Measurements from ENCODE around the gene ASMT.
"Not testable (repeated sequence)": the region's sequence is repeated elsewhere in the genome, so short reads cannot be mapped to it uniquely, and the experiment has no call there.

ASMT gene

DNA sequence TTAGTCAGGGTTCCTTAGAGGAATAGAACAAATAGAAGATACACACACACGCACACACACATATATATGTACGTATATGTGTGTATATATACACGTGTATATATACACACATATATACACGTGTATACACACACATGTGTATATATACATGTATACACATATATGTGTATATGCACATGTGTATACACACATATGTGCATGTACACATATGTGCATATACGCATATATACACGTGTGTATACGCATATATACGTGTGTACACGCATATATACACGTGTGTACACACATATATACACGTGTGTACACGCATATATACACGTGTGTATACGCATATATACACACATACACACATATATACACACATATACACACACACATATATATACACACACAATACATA lies 41.5 kb downstream of the ASMT start:
- no peak for DNase-seq

DNA sequence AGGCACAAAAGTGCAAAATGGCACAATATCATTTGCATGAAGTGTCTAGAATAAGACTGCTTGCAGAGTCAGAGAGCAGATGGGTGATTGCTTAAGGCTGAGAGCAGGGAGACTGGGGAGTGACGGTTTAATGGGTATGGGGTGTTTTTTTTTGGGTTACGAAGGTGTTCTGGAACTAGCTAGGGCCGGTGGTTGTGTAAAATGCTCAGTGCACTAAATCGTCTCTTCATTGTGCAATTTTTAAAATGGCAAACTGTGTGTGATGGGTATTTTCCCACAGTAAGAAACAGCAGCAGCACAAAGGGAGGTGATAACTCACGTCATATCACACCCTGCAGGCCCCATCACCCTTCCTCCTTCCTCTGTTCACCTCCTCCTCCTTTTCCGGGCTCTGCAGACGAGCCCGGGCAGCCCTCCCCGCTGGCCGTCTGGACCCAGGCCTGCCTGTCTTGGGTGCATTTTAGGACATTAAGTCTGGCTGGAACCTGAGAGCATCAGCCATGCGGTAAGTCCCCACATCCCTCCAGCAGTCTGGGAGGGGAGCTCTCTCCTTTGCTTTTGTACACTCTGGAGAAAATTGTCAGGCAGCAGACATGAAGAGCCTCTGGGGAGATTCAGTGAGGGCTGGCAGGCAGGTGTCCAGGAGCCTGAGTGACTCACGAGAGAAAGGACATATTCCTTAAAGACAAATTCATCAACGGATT lies 42.7 kb downstream of the ASMT start:
- no peak for DNase-seq

DNA sequence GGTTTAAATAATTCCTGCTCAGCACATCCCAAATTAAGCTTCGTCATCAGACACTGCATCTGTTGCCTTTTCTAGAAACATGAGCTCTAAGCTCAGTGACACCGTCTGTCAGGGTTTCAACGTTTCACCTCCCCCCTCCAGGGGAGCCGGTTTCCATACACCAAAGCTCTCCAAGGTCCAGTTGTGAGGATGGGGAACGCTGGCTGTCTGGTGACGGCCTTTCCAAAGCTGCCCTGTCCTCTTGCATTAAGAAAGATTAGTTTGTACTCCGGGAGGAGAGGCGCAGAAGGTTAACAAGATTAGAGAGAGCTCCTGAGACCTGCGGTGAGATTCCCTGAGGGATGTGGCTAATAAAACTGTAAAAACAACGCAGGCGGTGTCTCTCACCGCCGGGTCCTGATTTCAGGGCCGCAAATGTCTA lies 43.2 kb downstream of the ASMT start:
- no peak for DNase-seq

DNA sequence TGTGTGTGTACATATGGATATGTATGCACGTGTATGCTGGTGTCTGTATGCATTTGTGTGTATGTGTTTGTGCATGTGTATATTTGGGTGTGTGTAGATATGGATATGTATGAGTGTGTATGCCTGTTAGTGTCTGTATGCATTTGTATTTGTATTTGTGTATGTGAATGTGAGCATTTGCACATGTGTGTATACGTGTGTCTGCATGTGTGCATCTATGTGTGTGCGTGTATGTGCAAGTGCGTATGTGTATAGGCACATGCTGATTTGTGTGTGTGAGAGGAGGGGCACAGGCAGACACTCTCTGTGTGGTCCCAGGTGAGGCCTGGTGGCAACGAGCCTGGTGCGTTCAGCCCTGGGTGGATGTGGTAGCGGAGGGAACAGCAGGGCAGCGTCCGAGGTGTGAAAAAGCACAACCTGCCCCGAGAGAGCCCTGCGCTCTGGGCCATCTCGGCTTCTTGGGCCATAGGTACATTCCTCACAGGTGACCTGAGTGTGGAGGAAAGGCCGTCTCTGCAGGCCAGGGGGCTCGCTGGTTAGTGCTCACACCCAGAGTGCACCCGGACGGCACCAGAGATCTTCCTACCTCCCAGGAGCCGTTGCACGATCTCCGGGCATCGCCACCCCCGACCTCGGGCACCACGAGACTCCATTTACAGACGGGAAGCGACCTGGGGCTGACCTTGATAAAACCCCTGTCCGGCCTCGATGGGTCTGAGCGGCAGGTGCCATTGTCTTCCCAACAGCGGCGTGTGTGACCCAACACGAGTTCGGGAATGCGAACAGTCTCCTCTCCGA lies 45.0 kb downstream of the ASMT start:
- no peak for DNase-seq

DNA sequence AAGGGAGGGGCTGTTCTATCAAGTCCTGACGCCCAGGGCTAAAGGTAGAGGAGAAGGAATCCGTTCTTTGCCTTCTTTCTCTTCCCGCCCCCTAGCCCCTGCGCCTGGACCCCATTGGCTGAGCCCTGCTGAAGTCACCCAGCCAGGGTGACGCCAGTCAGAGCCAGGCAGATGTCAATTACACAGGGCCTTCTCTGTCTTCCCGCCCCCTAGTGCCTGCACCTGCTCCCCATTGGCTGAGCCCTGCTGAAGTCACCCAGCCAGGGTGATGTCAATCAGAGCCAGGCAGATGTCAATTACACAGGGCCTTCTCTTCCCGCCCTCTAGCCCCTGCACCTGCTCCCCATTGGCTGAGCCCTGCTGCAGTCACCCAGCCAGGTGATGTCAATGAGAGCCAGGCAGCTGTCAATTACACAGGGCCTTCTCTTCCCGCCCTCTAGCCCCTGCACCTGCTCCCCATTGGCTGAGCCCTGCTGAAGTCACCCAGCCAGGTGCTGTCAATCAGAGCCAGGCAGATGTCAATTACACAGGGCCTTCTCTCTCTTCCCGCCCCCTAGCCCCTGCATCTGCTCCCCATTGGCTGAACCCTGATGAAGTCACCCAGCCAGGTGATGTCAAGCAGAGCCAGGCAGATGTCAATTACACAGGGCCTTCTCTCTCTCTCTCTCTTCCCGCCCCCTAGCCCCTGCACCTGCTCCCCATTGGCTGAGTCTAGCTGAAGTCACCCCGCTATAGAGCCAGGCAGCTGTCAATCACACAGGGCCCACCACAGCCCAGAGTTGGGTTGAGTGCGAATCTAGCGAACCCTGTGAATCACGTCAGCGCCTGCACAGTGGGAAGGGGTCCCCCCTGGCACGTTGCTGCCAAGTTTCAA lies 46.4 kb downstream of the ASMT start:
- no peak for DNase-seq

DNA sequence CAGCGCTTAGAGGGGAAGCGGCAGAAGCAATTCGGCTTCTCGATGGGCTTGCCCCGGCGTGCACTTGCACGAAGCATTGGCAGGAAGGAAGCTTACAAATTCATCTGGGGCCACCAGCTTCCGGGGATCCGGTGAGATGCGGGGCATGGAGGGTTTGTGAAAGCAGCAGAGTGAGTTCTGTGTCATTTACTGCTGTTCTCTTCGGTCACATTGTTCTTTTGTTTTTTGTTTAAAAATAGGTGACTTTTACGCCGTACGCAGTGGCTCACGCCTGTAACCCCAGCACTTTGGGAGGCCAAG lies 47.0 kb downstream of the ASMT start:
- DNase-seq = no peak

DNA sequence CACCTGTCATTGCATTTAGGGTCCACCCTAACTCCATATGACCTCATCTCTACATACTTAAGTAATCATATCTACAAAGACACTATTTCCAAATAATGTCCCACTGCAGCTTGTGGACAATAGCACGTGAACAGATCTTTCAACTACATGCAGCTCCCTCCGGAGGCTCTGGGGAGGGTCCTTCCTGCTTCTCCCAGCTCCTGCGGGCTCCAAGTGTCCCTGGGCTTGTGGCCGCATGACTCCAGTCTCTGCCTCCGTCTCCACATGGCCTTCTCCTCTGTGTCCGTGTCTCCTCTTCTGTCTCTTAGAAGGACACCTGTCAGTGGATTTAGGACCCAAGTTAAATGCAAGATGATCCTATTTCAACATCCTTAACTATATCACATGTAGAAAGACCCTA lies 52.7 kb downstream of the ASMT start:
- DNase-seq = no peak

DNA sequence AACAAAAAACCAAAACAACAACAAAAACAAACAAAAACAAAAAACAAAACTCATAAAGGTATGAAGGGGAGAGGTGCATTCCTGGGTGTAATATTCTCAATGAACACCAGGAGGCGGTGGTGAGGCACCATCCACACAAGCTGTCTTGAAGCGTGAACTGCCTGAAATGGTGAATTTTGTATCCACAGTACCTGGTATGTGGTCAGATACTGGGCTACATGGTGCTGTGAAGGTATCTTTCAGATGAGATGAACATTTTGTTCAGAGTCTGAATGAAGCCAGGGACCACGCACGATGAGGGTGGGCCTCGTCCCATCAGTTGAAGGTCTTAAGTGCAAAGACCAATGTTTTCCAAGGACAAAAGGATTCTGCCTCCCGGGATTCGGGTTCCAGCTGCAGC lies 58.5 kb downstream of the ASMT start:
- no peak for DNase-seq

DNA sequence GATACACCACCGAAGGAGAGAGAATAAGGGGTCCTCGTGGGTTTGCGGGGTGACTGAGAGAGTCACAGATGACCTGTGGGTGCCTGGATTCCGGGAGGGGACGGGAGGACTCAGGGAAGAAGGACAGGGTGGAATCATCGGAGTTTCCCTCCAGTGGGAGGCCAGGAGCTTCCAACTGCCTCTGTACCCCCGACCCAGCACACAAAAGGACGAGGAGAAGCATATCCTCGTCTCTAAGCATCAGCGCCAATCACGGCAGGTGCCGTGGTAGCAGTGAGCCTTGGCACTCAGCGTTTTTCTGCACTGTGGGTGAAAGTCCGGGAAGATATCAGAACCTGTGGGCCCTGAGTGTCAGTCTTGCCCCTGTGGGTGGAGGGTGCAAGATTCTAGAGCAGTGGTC lies 62.0 kb downstream of the ASMT start:
- no peak for DNase-seq

DNA sequence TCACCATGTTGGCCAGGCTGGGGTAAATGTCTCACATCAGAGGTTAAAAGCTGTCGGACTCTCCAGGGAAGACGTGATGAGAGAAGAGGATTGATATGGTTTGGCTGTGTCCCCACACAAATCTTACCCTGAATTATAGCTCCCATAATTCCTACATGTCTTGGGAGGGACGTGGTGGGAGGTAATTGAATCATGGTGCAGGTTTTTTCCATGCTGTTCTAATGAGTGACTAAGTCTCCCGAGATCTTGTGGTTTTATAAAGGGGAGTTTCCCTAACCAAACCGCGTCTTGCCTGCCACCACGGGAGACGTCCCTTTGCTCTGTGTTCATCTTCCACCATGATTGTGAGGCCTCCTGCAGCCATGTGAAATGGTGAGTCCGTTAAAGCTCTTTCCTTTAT lies 64.4 kb downstream of the ASMT start:
- no peak for DNase-seq

DNA sequence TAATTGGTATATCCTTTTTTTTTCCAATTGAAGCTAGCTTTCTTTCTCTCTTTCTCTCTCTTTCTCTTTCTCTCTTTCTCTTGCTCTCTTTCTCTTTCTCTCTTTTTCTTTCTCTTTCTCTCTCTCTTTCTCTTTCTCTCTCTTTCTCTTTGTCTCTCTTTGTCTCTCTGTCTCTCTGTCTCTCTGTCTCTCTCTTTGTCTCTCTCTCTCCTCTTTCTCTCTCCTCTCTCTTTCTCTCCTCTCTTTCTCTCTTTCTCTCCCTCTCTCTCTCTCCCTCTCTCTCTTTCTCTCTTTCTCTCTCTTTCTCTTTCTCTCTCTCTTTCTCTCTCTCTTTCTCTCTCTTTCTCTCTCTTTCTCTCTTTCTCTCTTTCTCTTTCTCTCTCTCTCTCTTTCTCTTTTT lies 66.6 kb downstream of the ASMT start:
- no peak for DNase-seq

DNA sequence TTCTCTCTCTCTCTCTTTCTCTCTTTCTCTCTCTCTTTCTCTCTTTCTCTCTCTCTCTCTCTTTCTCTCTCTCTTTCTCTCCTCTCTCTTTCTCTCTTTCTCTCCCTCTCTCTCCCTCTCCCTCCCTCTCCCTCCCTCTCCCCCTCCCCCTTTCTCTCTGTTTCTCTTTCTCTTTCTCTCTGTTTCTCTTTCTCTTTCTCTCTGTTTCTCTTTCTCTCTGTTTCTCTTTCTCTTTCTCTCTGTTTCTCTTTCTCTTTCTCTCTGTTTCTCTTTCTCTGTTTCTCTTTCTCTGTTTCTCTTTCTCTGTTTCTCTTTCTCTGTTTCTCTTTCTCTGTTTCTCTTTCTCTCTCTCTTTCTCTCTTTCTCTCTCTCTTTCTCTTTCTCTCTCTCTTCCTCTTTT lies 67.0 kb downstream of the ASMT start:
- not testable (repeated sequence) for DNase-seq

DNA sequence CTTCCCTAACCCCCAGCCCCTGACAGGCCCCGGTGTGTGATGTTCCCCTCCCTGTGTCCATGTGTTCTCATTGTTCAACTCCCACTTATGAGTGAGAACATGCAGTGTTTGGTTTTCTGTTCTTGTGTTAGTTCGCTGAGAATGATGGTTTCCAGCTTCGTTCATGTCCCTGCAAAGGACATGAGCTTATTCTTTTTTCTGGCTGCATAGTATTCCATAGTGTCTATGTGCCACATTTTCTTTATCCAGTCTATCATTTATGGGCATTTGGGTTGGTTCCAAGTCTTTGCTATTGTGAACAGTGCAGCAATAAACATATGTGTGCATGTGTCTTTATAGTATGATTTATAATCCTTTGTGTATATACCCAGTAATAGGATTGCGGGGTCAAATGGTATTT lies 67.6 kb downstream of the ASMT start:
- DNase-seq = not testable (repeated sequence)

DNA sequence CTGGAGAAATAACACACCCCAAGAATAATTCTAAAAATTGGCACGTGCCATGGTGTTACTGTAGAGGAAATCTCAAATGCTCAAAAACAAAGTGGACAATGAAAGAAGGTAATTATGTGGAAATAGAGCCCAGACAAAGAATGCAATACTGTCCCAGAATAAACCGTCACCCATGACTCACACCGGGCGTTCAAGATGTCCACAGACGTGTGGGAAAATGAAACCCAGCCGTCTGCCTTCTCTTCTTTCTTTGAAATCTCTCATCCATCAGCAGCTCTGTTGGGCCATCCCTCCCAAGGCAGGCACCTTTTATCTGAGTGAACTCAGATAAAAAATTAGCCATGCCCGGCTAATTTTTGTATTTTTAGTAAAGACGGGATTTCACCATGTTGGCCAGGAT lies 70.0 kb downstream of the ASMT start:
- DNase-seq = not testable (repeated sequence)

DNA sequence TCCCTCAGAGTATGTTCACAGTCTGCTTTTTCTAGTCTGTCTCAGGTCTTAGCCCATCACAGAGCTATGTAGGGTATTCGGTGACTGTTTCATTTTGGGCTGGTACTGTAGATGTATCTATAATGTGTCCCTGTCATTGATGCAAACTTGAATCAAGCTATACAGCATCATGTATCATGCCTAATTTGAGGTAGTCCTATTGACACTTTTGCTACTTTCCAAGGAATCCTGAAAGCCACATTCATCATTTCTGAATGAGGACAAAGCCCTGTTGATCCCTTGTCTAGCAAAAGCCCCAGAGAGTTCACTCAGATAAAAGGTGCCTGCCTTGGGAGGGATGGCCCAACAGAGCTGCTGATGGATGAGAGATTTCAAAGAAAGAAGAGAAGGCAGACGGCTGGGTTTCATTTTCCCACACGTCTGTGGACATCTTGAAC lies 70.6 kb downstream of the ASMT start:
- DNase-seq = not testable (repeated sequence)

DNA sequence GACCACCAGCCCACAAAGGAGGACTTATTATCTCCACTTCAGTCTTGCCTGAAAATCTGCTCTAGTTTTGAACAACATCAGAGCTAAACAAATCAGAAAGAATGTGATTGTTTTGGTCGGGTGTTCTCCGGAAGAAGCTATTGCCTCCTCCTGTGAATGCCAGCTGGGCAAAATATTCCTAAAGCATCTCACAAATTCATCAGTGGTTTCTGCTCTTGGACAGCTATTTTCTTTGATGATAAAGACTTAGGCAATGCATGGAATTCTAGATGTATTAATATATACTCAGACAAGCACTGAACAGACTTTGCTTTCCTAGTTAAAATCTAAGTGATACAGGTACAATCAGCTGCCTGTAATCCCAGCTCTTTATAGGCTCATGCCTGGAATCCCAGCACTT lies 71.8 kb downstream of the ASMT start:
- no peak for DNase-seq
